ENCODE measurements around the gene CARMIL1. TPM values are rescaled to one million over a fixed set of nuclear protein-coding genes. Genes with fewer than 3 reads are reported as not detected.

CARMIL1 gene
- total RNA-seq, 2 experiments from 2014 or later, result 3.9 to 4.7 TPM

GRCh38 chr6:25586927-25587326 is 307.8 kb downstream of the CARMIL1 start:
- ChIA-PET CTCF (interaction anchor here (0.6 to 0.8 kb wide), 2 partner anchors 28 to 122 kb away, joined by 3 read pairs; no protein-coding TSS in a partner anchor), POLR2A (no interaction called here)
- Histone ChIP-seq H3K4me1 (ENCODE audit: insufficient read depth, low read length) (no peaks in the 10 kb centered on the region), H3K4me3 (ENCODE audit: low read length) (no peak overlapping the region), H3K27ac (ENCODE audit: low read depth in 1 of 2, low read length in 2 of 2) (no peak overlapping the region), H3K9me3 (ENCODE audit: control insufficient read depth in 1 of 2, insufficient read depth in 1 of 2, low read length in 2 of 2) (no peaks in the 10 kb centered on the region), H3K27me3 (ENCODE audit: control insufficient read depth in 1 of 2, insufficient read depth in 2 of 2, low read length in 2 of 2) (no peaks in the 10 kb centered on the region), H3K36me3 (ENCODE audit: insufficient read depth, low read length) (no peaks in the 10 kb centered on the region)
- DNase-seq (no peak), ATAC-seq (ENCODE audit: poor library complexity) (no peak)
- TF ChIP-seq CTCF (IDR thresholded peaks at IDR 0.05), result no peak
- Mint-ChIP-seq H3K36me3 (ENCODE audit: low read depth) (peaks cover 13% of the 10 kb centered on the region), H3K4me1 (ENCODE audit: low read depth) (no peaks in the 10 kb centered on the region), H3K27me3 (no peaks in the 10 kb centered on the region), H3K4me3 (no peak overlapping the region), H3K27ac (no peak overlapping the region), H3K9me3 (no peaks in the 10 kb centered on the region)
- intact Hi-C loops (cut with DNase I, micrococcal nuclease), result no loop called here

- TF ChIP-seq CTCF (IDR thresholded peaks at IDR 0.05), result no peak
- no peak overlapping the region for H3K27ac Mint-ChIP-seq
- Histone ChIP-seq H3K9me3 (ENCODE audit: control insufficient read depth in 1 of 2, insufficient read depth in 1 of 2, low read length in 2 of 2) (no peaks in the 10 kb centered on the region), H3K27me3 (ENCODE audit: control insufficient read depth in 1 of 2, insufficient read depth in 2 of 2, low read length in 2 of 2) (no peaks in the 10 kb centered on the region), H3K27ac (ENCODE audit: low read depth in 1 of 2, low read length in 2 of 2) (no peak overlapping the region), H3K4me3 (ENCODE audit: low read length) (no peak overlapping the region), H3K4me1 (ENCODE audit: insufficient read depth, low read length) (no peaks in the 10 kb centered on the region), H3K36me3 (ENCODE audit: insufficient read depth, low read length) (no peaks in the 10 kb centered on the region)
- no peaks in the 10 kb centered on the region for H3K27me3 Mint-ChIP-seq
- no peaks in the 10 kb centered on the region for H3K4me1 Mint-ChIP-seq (ENCODE audit: low read depth)
- peaks cover 12% of the 10 kb centered on the region for H3K36me3 Mint-ChIP-seq (ENCODE audit: low read depth)
- intact Hi-C loops (cut with DNase I, micrococcal nuclease), result no loop called here
- no peaks in the 10 kb centered on the region for H3K9me3 Mint-ChIP-seq
- CTCF ChIA-PET, result interaction anchor here (0.5 kb wide), 1 partner anchor 1948 kb away, joined by 3 read pairs; no protein-coding TSS in a partner anchor
- DNase-seq (no peak), ATAC-seq (ENCODE audit: poor library complexity) (no peak)
- POLR2A ChIA-PET, result no interaction called here
- no peak overlapping the region for H3K4me3 Mint-ChIP-seq
Measured at GRCh38 chr6:25590986-25591385, 311.8 kb downstream of the CARMIL1 start.

- CTCF ChIA-PET, result no interaction called here
- Mint-ChIP-seq H3K27me3 (no peaks in the 10 kb centered on the region), H3K4me3 (no peak overlapping the region), H3K27ac (no peak overlapping the region), H3K9me3 (no peaks in the 10 kb centered on the region), H3K36me3 (ENCODE audit: low read depth) (peaks cover 18% of the 10 kb centered on the region), H3K4me1 (ENCODE audit: low read depth) (peaks cover 5% of the 10 kb centered on the region)
- Histone ChIP-seq H3K4me1 (ENCODE audit: insufficient read depth, low read length) (no peaks in the 10 kb centered on the region), H3K9me3 (ENCODE audit: control insufficient read depth in 1 of 2, insufficient read depth in 1 of 2, low read length in 2 of 2) (no peaks in the 10 kb centered on the region), H3K27me3 (ENCODE audit: control insufficient read depth in 1 of 2, insufficient read depth in 2 of 2, low read length in 2 of 2) (no peaks in the 10 kb centered on the region), H3K4me3 (ENCODE audit: low read length) (no peak overlapping the region), H3K27ac (ENCODE audit: low read depth in 1 of 2, low read length in 2 of 2) (no peak overlapping the region), H3K36me3 (ENCODE audit: insufficient read depth, low read length) (no peaks in the 10 kb centered on the region)
- intact Hi-C loops (cut with DNase I, micrococcal nuclease), result no loop called here
- POLR2A ChIA-PET, result interaction anchor here (0.8 kb wide), 1 partner anchor 17 kb away, joined by 3 read pairs; no protein-coding TSS in a partner anchor
- DNase-seq, result no peak
- ATAC-seq (ENCODE audit: poor library complexity), result no peak
- no peak for TF ChIP-seq CTCF (IDR thresholded peaks at IDR 0.05)
Measured at GRCh38 chr6:25596928-25597818, 318.0 kb downstream of the CARMIL1 start.

All from CD4-positive, alpha-beta T cell (primary cell).